Natural killer cell (primary cell): ENCODE data around the gene TMEM82. TPM values are rescaled to one million over a fixed set of nuclear protein-coding genes. Genes with fewer than 3 reads are reported as not detected.

Source experiments
- ATAC-seq, 3 donors: fragments of 150-1000 bp in 2 of 3; fragments of 200-7000 bp in 1 of 3; cut with Tn5 transposase; 1 replicate in 1 of 3; 2 replicates in 2 of 3; pipeline ENCODE4 v1.10.0; 2021; ENCODE audit warnings: mild to moderate bottlenecking in 2 of 3, moderate library complexity in 2 of 3
- DNase-seq, 2 donors: peaks; one replicate each; pipeline versions ENCODE4 v3.0.0 to v3.0.0-alpha.2; 2013 to 2021; ENCODE audit warnings: mixed read lengths in 1 of 2
- H3K27ac ChIP-seq: one replicate; pipeline ENCODE4 v1.5.1; 2013; ENCODE audit warnings: mild to moderate bottlenecking, low read length
- H3K27me3 ChIP-seq: one replicate; pipeline ENCODE4 v1.6.1; 2013; ENCODE audit warnings: low read length; ENCODE audit not compliant: control insufficient read depth, insufficient read depth
- H3K36me3 ChIP-seq: one replicate; pipeline ENCODE4 v1.6.1; 2013; ENCODE audit warnings: low read length; ENCODE audit not compliant: control insufficient read depth, insufficient read depth
- H3K4me1 ChIP-seq: one replicate; pipeline ENCODE4 v1.6.1; 2013; ENCODE audit warnings: low read length; ENCODE audit not compliant: control insufficient read depth, insufficient read depth
- H3K4me3 ChIP-seq: one replicate; pipeline ENCODE4 v1.5.1; 2013; ENCODE audit warnings: low read length
- H3K9me3 ChIP-seq: one replicate; pipeline ENCODE4 v1.6.1; 2013; ENCODE audit warnings: low read length; ENCODE audit not compliant: control insufficient read depth, insufficient read depth
- H3K27ac Mint-ChIP-seq, 2 donors: one replicate each; pipeline ENCODE4 v1.8.0; 2022; ENCODE audit warnings: mild to moderate bottlenecking in 2 of 2, mixed read lengths in 2 of 2, moderate library complexity in 1 of 2
- H3K27me3 Mint-ChIP-seq, 2 donors: one replicate each; pipeline ENCODE4 v1.8.0; 2022; ENCODE audit warnings: low read depth in 2 of 2, mixed read lengths in 2 of 2
- H3K36me3 Mint-ChIP-seq: one replicate; pipeline ENCODE4 v1.8.0; 2022; ENCODE audit warnings: mixed read lengths
- H3K4me1 Mint-ChIP-seq, 2 donors: one replicate each; pipeline ENCODE4 v1.8.0; 2022; ENCODE audit warnings: mixed read lengths in 2 of 2
- H3K4me3 Mint-ChIP-seq: one replicate; pipeline ENCODE4 v1.8.0; 2022; ENCODE audit warnings: mild to moderate bottlenecking, moderate library complexity, mixed read lengths
- H3K9me3 Mint-ChIP-seq, 2 donors: one replicate each; pipeline ENCODE4 v1.8.0; 2022; ENCODE audit warnings: mixed read lengths in 2 of 2
- CTCF ChIP-seq: fragments of 200-600 bp; IDR thresholded peaks from one replicate; pipeline ENCODE4 v1.8.0; 2022; ENCODE audit warnings: antibody characterized with exemption
- WGBS: methylation state at CpG from one replicate; pipeline ENCODE4 v1.1.7; 2013; ENCODE audit warnings: missing lambda C conversion rate; ENCODE audit not compliant: insufficient coverage; 5-methylcytosine and 5-hydroxymethylcytosine counted together
- intact Hi-C: fragments of 100-400 bp; cut with micrococcal nuclease; formaldehyde crosslinking; loops from one replicate; pipeline ENCODE4 v1.14.2; 2022
- total RNA-seq, 4 donors: library from RNA; stranded (reverse); fragments of 120-200 nt in 1 of 4; gene quantifications; one replicate each; pipeline versions ENCODE4 v1.2.3 to v1.2.4, GENCODE V29; 2013 to 2022

TMEM82 gene
- total RNA-seq, 3 donors from 2014 or later (not counting 1 experiment from before 2014, with no cell fraction given), result not detected

- Histone ChIP-seq H3K4me3 (no peak overlapping the region), H3K36me3 (no peaks in the 10 kb centered on the region), H3K27ac (no peak overlapping the region), H3K27me3 (peaks cover 2% of the 10 kb centered on the region), H3K4me1 (no peaks in the 10 kb centered on the region), H3K9me3 (no peaks in the 10 kb centered on the region)
- intact Hi-C loops, result no loop called here
- no peak overlapping the region for H3K4me3 Mint-ChIP-seq
- ATAC-seq (no peak), DNase-seq (no peak)
- no peak overlapping the region for H3K27ac Mint-ChIP-seq
- TF ChIP-seq CTCF, result no peak
- peaks cover 0 to 9% of the 10 kb centered on the region in 2 donors for H3K27me3 Mint-ChIP-seq
- H3K9me3 Mint-ChIP-seq, result no peaks in the 10 kb centered on the region
- no peaks in the 10 kb centered on the region for H3K36me3 Mint-ChIP-seq
- no peaks in the 10 kb centered on the region for H3K4me1 Mint-ChIP-seq
- 88% methylated on average over 12 of the region's 12 CpGs for WGBS
Observed at GRCh38 chr1:15750924-15751323, 8.6 kb downstream of the TMEM82 start.

- H3K36me3 Mint-ChIP-seq, result no peaks in the 10 kb centered on the region
- H3K36me3 ChIP-seq, result no peaks in the 10 kb centered on the region
- TF ChIP-seq CTCF, result no peak
- no peak overlapping the region for H3K27ac Mint-ChIP-seq
- no peak overlapping the region for H3K4me3 ChIP-seq
- H3K27me3 Mint-ChIP-seq, result peaks cover 0 to 14% of the 10 kb centered on the region in 2 donors
- 92% methylated on average over 10 of the region's 10 CpGs for WGBS
- no peak for DNase-seq
- H3K9me3 ChIP-seq, result no peaks in the 10 kb centered on the region
- no peaks in the 10 kb centered on the region for H3K9me3 Mint-ChIP-seq
- H3K4me1 ChIP-seq, result peaks cover 6% of the 10 kb centered on the region
- H3K27ac ChIP-seq, result no peak overlapping the region
- intact Hi-C loops, result no loop called here
- H3K4me3 Mint-ChIP-seq, result no peak overlapping the region
- H3K27me3 ChIP-seq, result peaks cover 8% of the 10 kb centered on the region
- ATAC-seq, result no peak
- H3K4me1 Mint-ChIP-seq, result peaks cover 0 to 5% of the 10 kb centered on the region in 2 donors
Observed at GRCh38 chr1:15751717-15752116, 9.4 kb downstream of the TMEM82 start.

GRCh38 chr1:15753776-15754175 is 11.5 kb downstream of the TMEM82 start:
- H3K4me3 Mint-ChIP-seq, result no peak overlapping the region
- Histone ChIP-seq H3K9me3 (no peaks in the 10 kb centered on the region), H3K4me3 (no peak overlapping the region), H3K36me3 (no peaks in the 10 kb centered on the region), H3K27ac (no peak overlapping the region), H3K4me1 (peaks cover 6% of the 10 kb centered on the region), H3K27me3 (peaks cover 16% of the 10 kb centered on the region)
- intact Hi-C loops, result no loop called here
- peaks cover 14 to 26% of the 10 kb centered on the region in 2 donors for H3K27me3 Mint-ChIP-seq
- no peaks in the 10 kb centered on the region for H3K36me3 Mint-ChIP-seq
- peaks cover 0 to 5% of the 10 kb centered on the region in 2 donors for H3K4me1 Mint-ChIP-seq
- ATAC-seq (no peak), DNase-seq (no peak)
- WGBS, result 86% methylated on average over 10 of the region's 10 CpGs
- H3K27ac Mint-ChIP-seq, result no peak overlapping the region
- TF ChIP-seq CTCF, result no peak
- no peaks in the 10 kb centered on the region for H3K9me3 Mint-ChIP-seq

GRCh38 chr1:15755021-15755645 is 12.8 kb downstream of the TMEM82 start:
- no peak for TF ChIP-seq CTCF
- Histone ChIP-seq H3K27me3 (peaks cover 22% of the 10 kb centered on the region), H3K27ac (no peak overlapping the region), H3K9me3 (no peaks in the 10 kb centered on the region), H3K4me1 (peaks cover 10% of the 10 kb centered on the region), H3K36me3 (no peaks in the 10 kb centered on the region), H3K4me3 (no peak overlapping the region)
- Mint-ChIP-seq H3K4me3 (no peak overlapping the region), H3K36me3 (no peaks in the 10 kb centered on the region), H3K27ac (no peak overlapping the region), H3K9me3 (no peaks in the 10 kb centered on the region), H3K4me1 (peaks cover 0 to 5% of the 10 kb centered on the region in 2 donors), H3K27me3 (peaks cover 14 to 32% of the 10 kb centered on the region in 2 donors)
- DNase-seq, result no peak
- no peak for ATAC-seq
- WGBS, result 93% methylated on average over 1 of the region's 2 CpGs
- intact Hi-C loops, result no loop called here
